ENCODE measurements around the gene GSTM3. TPM values are rescaled to one million over a fixed set of nuclear protein-coding genes. Genes with fewer than 3 reads are reported as not detected.
A peak's percentile ranks its signal among the peaks of the same experiment; 100 is the strongest.
"Not testable (repeated sequence)": the region's sequence is repeated elsewhere in the genome, so short reads cannot be mapped to it uniquely, and the experiment has no call there.

The GSTM3 gene
- total and polyA plus RNA-seq, 4 donors = 17.9 to 146 (median 66.1) TPM

DNA sequence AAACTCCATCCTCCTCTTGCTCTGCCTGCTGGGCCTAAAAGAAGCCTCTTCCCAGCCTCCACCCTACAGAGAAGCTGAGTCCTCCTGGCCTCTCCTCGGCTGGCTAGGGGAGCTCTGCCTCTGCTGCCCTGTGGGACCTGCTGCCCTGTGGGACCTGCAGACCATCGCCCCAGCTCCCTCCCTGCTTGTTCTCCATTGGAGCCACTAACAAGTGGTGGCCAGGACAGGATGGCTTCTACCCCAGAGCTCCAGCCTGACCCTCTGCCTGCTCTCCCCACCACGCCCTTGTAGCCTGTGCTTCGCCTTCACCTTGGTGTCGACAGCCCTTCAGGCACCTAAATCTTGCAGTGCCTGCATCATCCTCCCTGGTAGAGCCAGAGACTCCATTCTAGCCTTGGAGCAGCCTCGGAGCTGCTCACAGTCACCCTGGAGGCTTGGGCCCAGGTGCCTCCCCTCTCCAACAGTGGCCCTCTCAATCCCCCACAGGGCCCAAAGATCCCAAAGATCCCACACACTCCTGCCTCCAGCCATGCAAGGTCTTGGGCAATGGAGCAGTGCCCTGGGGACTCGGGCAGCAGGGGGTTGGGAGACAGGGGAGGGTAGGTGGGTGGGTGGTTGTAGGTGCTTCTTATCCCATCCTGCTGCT, 19.9 kb upstream of the GSTM3 start:
- 96% methylated on average over 7 of the region's 7 CpGs for WGBS, 2 donors
- ATAC-seq (ENCODE audit: low FRiP score) (no peak), DNase-seq (peak in 1 of 2 donors; percentile 45)
- Histone ChIP-seq H3K4me3 (ENCODE audit: low read length in 2 of 2) (no peak overlapping the region), H3K36me3 (ENCODE audit: control insufficient read depth in 1 of 2, insufficient read depth in 2 of 2, low read length in 1 of 2) (no peaks in the 10 kb centered on the region), H3K27me3 (ENCODE audit: control insufficient read depth in 1 of 2, insufficient read depth in 2 of 2, low read length in 1 of 2) (no peaks in the 10 kb centered on the region), H3K27ac (ENCODE audit: low read depth in 1 of 2, low read length in 2 of 2) (no peak overlapping the region), H3K9me3 (ENCODE audit: control insufficient read depth, low read length) (no peaks in the 10 kb centered on the region), H3K4me1 (ENCODE audit: control insufficient read depth in 1 of 2, insufficient read depth in 2 of 2, low read length in 2 of 2) (no peaks in the 10 kb centered on the region)
- intact Hi-C loops (cut with DNase I) = no loop called here

DNA sequence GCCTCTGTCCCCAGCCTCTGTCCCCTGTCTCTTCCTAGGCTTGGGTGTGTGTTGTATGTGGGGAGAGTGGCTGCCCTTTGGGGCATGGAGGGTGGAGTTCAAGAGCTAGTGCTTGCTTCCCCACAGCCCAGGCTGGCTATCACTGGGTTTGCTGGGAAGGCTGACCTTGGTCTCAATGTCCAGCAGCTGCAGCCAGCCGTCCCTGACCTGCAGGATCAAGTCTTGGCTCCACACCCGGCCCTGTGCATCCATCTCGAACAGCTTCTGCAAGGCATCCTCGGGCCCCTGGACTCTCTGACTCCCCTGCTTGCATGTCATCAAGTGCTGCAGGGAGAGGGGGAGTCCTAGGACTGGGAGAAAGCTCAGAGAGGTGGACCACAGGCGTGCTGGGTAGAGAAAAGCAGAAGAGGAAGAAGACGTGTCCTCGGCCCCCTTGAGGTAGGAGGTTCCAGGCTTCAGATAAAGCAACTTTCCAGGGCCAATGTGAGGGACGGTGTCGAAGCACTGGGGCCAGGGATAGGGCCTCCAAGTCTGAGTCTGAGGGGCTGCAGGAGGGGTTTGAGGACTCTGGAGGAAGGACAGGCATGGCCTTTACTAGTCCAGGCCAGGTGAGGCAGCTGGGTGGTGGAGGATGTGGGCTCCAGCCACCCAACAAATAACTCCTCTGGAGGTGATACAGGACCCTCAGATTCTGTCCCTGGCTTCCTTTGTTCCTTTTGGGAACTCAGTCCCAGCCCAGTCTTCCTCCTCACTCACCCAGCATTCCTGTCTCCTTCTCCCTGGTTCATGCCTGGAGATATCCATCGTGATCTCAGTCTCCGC, 18.9 kb upstream of the GSTM3 start:
- intact Hi-C loops (cut with DNase I) = no loop called here
- Histone ChIP-seq H3K27me3 (ENCODE audit: control insufficient read depth in 1 of 2, insufficient read depth in 2 of 2, low read length in 1 of 2) (no peaks in the 10 kb centered on the region), H3K27ac (ENCODE audit: low read depth in 1 of 2, low read length in 2 of 2) (no peak overlapping the region), H3K4me3 (ENCODE audit: low read length in 2 of 2) (no peak overlapping the region), H3K36me3 (ENCODE audit: control insufficient read depth in 1 of 2, insufficient read depth in 2 of 2, low read length in 1 of 2) (no peaks in the 10 kb centered on the region), H3K9me3 (ENCODE audit: control insufficient read depth, low read length) (no peaks in the 10 kb centered on the region), H3K4me1 (ENCODE audit: control insufficient read depth in 1 of 2, insufficient read depth in 2 of 2, low read length in 2 of 2) (no peaks in the 10 kb centered on the region)
- ATAC-seq (ENCODE audit: low FRiP score) (no peak), DNase-seq (peak in 1 of 2 donors; percentile 66)
- WGBS, 2 donors = 94 to 95% methylated on average over 11 of the region's 11 CpGs

DNA sequence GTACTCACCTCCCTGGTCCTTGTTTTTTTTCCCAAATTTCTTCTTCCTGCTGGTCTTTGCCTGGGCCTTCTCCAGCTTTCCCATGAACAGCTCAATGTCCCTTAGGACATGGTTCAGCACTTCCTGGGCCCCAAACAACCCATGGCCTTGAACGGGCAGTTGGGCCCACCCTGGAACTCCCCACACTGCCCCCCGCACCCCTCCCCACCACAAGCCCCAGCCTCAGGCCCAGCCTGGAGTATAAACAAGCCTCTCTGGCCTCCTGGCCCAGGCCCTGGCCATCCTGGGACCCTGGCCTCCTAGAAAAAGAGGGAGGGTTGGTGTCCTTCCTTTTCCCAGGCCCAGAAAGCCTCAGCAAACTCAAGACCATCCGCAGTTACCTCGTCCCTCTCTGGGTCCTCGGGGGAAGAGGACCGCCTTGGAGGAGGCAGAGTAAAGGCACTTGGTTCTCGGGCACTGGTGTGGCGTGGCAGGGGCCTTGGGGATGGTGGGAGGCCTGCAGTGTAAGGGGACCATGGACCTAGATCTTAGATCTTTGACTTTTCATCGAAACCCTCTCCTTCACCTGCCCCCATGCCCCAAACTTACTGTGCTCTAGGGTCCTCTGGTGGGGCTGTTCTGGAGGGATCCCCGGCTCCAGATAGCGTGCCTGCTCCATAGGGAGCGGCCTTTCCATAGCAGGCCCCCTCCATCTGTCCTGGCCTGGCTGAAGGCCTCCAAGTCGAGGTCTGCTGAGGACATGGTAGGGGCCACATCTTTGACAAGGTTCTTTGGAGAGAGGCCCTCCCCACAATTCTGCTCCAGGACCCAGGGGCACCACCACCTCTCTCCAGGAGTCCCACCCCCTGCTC, 17.3 kb upstream of the GSTM3 start:
- Histone ChIP-seq H3K4me3 (ENCODE audit: low read length in 2 of 2) (no peak overlapping the region), H3K27me3 (ENCODE audit: control insufficient read depth in 1 of 2, insufficient read depth in 2 of 2, low read length in 1 of 2) (no peaks in the 10 kb centered on the region), H3K36me3 (ENCODE audit: control insufficient read depth in 1 of 2, insufficient read depth in 2 of 2, low read length in 1 of 2) (no peaks in the 10 kb centered on the region), H3K4me1 (ENCODE audit: control insufficient read depth in 1 of 2, insufficient read depth in 2 of 2, low read length in 2 of 2) (no peaks in the 10 kb centered on the region), H3K27ac (ENCODE audit: low read depth in 1 of 2, low read length in 2 of 2) (no peak overlapping the region), H3K9me3 (ENCODE audit: control insufficient read depth, low read length) (no peaks in the 10 kb centered on the region)
- peak in 1 of 2 donors; percentile 58 for DNase-seq
- no peak for ATAC-seq (ENCODE audit: low FRiP score)
- WGBS, 2 donors = 95% methylated on average over 13 of the region's 13 CpGs
- intact Hi-C loops (cut with DNase I) = no loop called here

DNA sequence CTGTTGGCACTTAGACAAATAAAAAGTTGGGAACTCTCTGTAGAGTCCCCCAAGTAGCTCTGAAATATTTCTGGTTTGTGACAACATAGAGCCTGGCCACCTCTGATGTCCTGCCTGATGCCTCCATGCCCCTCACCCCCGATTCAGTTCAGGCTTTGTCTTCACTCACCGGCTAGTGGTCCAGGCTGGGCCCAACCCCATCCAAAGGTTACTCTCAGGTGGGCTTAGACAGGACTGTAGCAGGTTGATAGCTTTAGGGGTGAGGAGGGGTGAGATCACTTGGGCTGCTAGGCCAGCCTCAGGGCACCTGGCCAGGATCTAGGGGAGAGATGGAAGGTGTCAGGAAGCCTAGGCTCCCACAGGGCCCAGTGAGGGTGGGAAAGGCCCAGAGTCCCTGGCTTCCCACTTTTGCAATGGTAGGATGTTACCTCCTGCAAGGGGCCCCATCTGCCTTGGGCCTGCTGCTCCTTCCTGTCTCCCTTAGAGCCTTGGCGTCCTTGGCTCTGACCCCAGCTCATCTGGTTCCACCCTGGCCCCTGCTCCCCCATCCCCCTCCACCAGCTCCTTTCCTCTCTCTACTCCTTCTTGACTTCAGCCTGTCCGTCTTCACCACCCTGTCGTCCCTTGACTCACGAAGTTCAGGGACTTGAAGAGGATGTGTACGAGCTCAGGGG, 16.1 kb upstream of the GSTM3 start:
- H3K4me3 ChIP-seq (ENCODE audit: low read length in 2 of 2) = no peak overlapping the region
- no peaks in the 10 kb centered on the region for H3K36me3 ChIP-seq (ENCODE audit: control insufficient read depth in 1 of 2, insufficient read depth in 2 of 2, low read length in 1 of 2)
- DNase-seq (peak in 1 of 2 donors; percentile 52), ATAC-seq (ENCODE audit: low FRiP score) (no peak)
- no peak overlapping the region for H3K27ac ChIP-seq (ENCODE audit: low read depth in 1 of 2, low read length in 2 of 2)
- no peaks in the 10 kb centered on the region for H3K27me3 ChIP-seq (ENCODE audit: control insufficient read depth in 1 of 2, insufficient read depth in 2 of 2, low read length in 1 of 2)
- H3K4me1 ChIP-seq (ENCODE audit: control insufficient read depth in 1 of 2, insufficient read depth in 2 of 2, low read length in 2 of 2) = no peaks in the 10 kb centered on the region
- WGBS, 2 donors = 91 to 95% methylated on average over 7 of the region's 7 CpGs
- H3K9me3 ChIP-seq (ENCODE audit: control insufficient read depth, low read length) = no peaks in the 10 kb centered on the region
- intact Hi-C loops (cut with DNase I) = no loop called here

DNA sequence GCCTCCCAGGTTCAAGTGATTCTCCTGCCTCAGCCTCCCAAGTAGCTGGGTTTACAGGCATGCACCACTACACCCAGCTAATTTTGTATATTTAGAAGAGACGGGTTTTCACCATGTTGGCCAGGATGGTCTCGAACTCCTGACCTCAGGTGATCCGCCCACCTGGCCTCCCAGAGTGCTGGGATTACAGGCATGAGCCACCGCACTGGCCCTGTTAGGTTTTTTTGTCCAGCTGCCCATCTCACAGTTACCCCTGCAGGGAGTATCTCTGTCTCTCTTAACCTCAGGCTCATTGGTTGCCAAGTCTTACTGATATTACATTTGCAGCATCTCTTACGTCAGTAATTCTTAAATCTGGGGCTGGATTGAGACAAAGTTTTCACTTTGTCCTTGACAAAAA, 15.5 kb upstream of the GSTM3 start:
- ATAC-seq (ENCODE audit: low FRiP score); H3K27me3 ChIP-seq (ENCODE audit: control insufficient read depth in 1 of 2, insufficient read depth in 2 of 2, low read length in 1 of 2); H3K27ac ChIP-seq (ENCODE audit: low read depth in 1 of 2, low read length in 2 of 2); H3K9me3 ChIP-seq (ENCODE audit: control insufficient read depth, low read length); H3K36me3 ChIP-seq (ENCODE audit: control insufficient read depth in 1 of 2, insufficient read depth in 2 of 2, low read length in 1 of 2); H3K4me1 ChIP-seq (ENCODE audit: control insufficient read depth in 1 of 2, insufficient read depth in 2 of 2, low read length in 2 of 2); H3K4me3 ChIP-seq (ENCODE audit: low read length in 2 of 2); intact Hi-C loops (cut with DNase I): not testable (repeated sequence)
- WGBS, 2 donors = 95% methylated on average over 5 of the region's 5 CpGs
- DNase-seq = peak in 1 of 2 donors; percentile 31

DNA sequence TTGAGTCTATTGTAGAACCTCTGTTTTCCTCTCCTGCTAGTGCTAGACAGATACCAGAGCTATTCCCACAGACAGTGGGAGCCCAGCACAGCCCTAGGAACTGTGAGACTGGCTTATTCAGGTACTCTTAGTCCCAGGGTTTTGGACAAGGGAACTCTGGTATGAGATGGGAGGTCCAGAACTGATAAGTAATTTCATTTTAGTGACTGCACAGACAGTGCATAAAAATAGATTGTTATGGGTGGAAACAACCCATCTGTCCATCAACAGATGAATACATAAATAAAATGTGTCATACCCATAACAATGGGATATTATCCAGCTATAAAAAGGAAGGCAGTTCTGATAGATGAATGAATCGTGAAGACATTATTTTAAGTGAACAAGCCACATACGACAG, 13.9 kb upstream of the GSTM3 start:
- whole genome bisulfite sequencing, 2 donors = 44 to 50% methylated on average over 2 of the region's 2 CpGs
- ATAC-seq (ENCODE audit: low FRiP score) (no peak), DNase-seq (no peak)
- no peaks in the 10 kb centered on the region for H3K4me1 ChIP-seq (ENCODE audit: control insufficient read depth in 1 of 2, insufficient read depth in 2 of 2, low read length in 2 of 2)
- no peaks in the 10 kb centered on the region for H3K36me3 ChIP-seq (ENCODE audit: control insufficient read depth in 1 of 2, insufficient read depth in 2 of 2, low read length in 1 of 2)
- intact Hi-C loops (cut with DNase I) = no loop called here
- H3K9me3 ChIP-seq (ENCODE audit: control insufficient read depth, low read length) = no peaks in the 10 kb centered on the region
- H3K27me3 ChIP-seq (ENCODE audit: control insufficient read depth in 1 of 2, insufficient read depth in 2 of 2, low read length in 1 of 2) = no peaks in the 10 kb centered on the region
- H3K27ac ChIP-seq (ENCODE audit: low read depth in 1 of 2, low read length in 2 of 2) = no peak overlapping the region
- H3K4me3 ChIP-seq (ENCODE audit: low read length in 2 of 2) = no peak overlapping the region

DNA sequence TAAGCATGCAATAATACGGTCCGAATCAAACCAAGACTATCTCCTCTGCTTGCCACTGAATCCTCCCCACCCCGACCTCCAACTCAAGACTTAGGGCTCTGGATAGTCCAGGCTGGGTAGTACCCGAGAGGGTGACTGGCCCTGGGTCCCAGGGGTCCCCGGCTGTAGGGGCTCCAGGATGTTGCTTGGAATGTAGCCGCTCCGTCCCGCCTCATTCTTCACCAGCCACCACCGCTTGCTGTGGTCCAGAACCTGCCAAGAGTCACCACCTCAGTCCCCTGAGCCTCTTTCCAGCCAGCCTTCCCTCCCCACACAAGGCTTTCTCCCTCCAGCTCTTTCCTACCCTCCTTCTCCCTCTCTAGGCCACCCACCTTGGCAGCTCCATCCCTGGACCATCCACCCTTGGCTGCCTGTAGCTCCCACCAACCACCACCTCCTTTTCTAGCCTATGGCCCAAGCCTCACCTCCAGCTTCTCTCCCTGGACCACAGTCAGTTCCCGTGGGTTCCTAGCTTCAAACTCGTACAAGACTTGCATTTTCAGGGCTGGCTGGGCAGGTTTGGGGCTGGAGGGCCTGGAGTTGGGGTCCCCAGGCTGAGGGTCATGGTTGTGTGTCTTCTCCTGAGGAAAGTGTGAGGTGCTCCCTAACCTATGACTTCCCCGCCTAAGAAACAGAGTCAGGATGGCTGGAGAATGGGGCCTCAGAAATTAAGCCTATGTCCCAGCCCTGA, 10.9 kb upstream of the GSTM3 start:
- H3K9me3 ChIP-seq (ENCODE audit: control insufficient read depth, low read length) = peaks cover 1% of the 10 kb centered on the region
- DNase-seq (peak in 1 of 2 donors; percentile 50), ATAC-seq (ENCODE audit: low FRiP score) (no peak)
- intact Hi-C loops (cut with DNase I) = no loop called here
- no peaks in the 10 kb centered on the region for H3K27me3 ChIP-seq (ENCODE audit: control insufficient read depth in 1 of 2, insufficient read depth in 2 of 2, low read length in 1 of 2)
- WGBS, 2 donors = 90 to 92% methylated on average over 12 of the region's 12 CpGs
- H3K27ac ChIP-seq (ENCODE audit: low read depth in 1 of 2, low read length in 2 of 2) = no peak overlapping the region
- H3K36me3 ChIP-seq (ENCODE audit: control insufficient read depth in 1 of 2, insufficient read depth in 2 of 2, low read length in 1 of 2) = no peaks in the 10 kb centered on the region
- no peak overlapping the region for H3K4me3 ChIP-seq (ENCODE audit: low read length in 2 of 2)
- H3K4me1 ChIP-seq (ENCODE audit: control insufficient read depth in 1 of 2, insufficient read depth in 2 of 2, low read length in 2 of 2) = no peaks in the 10 kb centered on the region

DNA sequence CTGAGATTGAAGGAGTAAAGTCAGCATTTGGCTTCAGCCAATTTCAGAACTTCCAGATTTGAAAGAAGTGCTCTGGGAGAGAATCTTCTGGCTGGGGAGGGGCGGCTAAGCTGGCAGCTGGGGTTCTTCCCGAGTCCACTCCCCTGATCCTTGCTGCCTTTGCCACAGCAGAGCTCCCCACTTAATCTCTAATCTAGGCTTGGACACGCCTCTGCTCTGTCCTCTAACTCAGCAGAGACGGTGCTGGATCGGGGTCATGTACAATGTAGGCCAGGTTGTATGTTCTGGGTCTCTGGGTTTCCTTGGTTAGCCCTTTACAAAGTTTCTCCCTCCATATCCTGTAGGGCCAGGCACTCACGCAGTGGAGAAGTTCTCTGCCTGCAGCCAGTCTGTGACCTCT, 10.1 kb upstream of the GSTM3 start:
- ATAC-seq (ENCODE audit: low FRiP score) = no peak
- 84 to 86% methylated on average over 6 of the region's 6 CpGs for WGBS, 2 donors

More for the DNA sequence above, 10.1 kb upstream of the GSTM3 start:
- Histone ChIP-seq H3K9me3 (ENCODE audit: control insufficient read depth, low read length) (peaks cover 1% of the 10 kb centered on the region), H3K36me3 (ENCODE audit: control insufficient read depth in 1 of 2, insufficient read depth in 2 of 2, low read length in 1 of 2) (no peaks in the 10 kb centered on the region), H3K27ac (ENCODE audit: low read depth in 1 of 2, low read length in 2 of 2) (no peak overlapping the region), H3K4me3 (ENCODE audit: low read length in 2 of 2) (no peak overlapping the region), H3K4me1 (ENCODE audit: control insufficient read depth in 1 of 2, insufficient read depth in 2 of 2, low read length in 2 of 2) (no peaks in the 10 kb centered on the region), H3K27me3 (ENCODE audit: control insufficient read depth in 1 of 2, insufficient read depth in 2 of 2, low read length in 1 of 2) (no peaks in the 10 kb centered on the region)
- intact Hi-C loops (cut with DNase I) = no loop called here
- no peak for DNase-seq

All from aorta (tissue), 5 donors.